ENCODE measurements around the gene CSMD2.

The CSMD2 gene

GRCh38 chr1:33667386-33668282 is 497.4 kb downstream of the CSMD2 start:
- Histone ChIP-seq H3K4ac (ENCODE audit: low read depth in 1 of 2, low read length in 2 of 2) (no peak overlapping the region), H3K4me1 (ENCODE audit: control insufficient read depth, insufficient read depth, low read depth, low read length) (no peaks in the 10 kb centered on the region), H3K9me3 (ENCODE audit: control insufficient read depth, low read length) (no peaks in the 10 kb centered on the region), H3K27me3 (ENCODE audit: control insufficient read depth in 1 of 2, insufficient read depth in 1 of 2, low read length in 2 of 2) (no peaks in the 10 kb centered on the region), H4K91ac (ENCODE audit: low read length) (no peak overlapping the region), H3K18ac (ENCODE audit: low read depth in 1 of 2, low read length in 2 of 2) (no peak overlapping the region), H2AK5ac (ENCODE audit: low read length, severe bottlenecking) (no peak overlapping the region), H3K79me1 (replicated peaks; ENCODE audit: low read length, poor library complexity, severe bottlenecking) (no peaks in the 10 kb centered on the region), H3K14ac (ENCODE audit: low read length in 2 of 2) (no peak overlapping the region), H2BK12ac (ENCODE audit: low read length in 2 of 2) (no peak overlapping the region), H3K23ac (ENCODE audit: low read length in 2 of 2) (no peak overlapping the region), H3K36me3 (ENCODE audit: control insufficient read depth in 1 of 2, insufficient read depth in 2 of 2, low read depth in 1 of 2, low read length in 2 of 2) (peaks cover 0 to 11% of the 10 kb centered on the region in 2 experiments), H2BK15ac (ENCODE audit: low read depth, poor library complexity, severe bottlenecking) (no peak overlapping the region), H4K8ac (ENCODE audit: low read length) (no peak overlapping the region), H3K27ac (ENCODE audit: low read length, poor library complexity, severe bottlenecking) (no peak overlapping the region), H2BK5ac (ENCODE audit: low read depth, low read length, poor library complexity, severe bottlenecking) (no peak overlapping the region), H2AFZ (ENCODE audit: low read depth, low read length) (no peak overlapping the region), H3K4me2 (ENCODE audit: low read length, poor library complexity, severe bottlenecking) (no peak overlapping the region), H2BK120ac (ENCODE audit: low read depth, low read length) (no peak overlapping the region), H3K9ac (ENCODE audit: low read length) (no peak overlapping the region), H3K4me3 (ENCODE audit: insufficient read depth in 1 of 2, low read depth in 1 of 2, low read length in 2 of 2) (no peak overlapping the region)
- WGBS: 82% methylated on average over 14 of the region's 14 CpGs
- DNase-seq: no peak

- no peak overlapping the region for H3K4me3 ChIP-seq (ENCODE audit: insufficient read depth in 1 of 2, low read depth in 1 of 2, low read length in 2 of 2)
- H3K9ac ChIP-seq (ENCODE audit: low read length): no peak overlapping the region
- no peak overlapping the region for H3K4me2 ChIP-seq (ENCODE audit: low read length, poor library complexity, severe bottlenecking)
- H3K36me3 ChIP-seq (ENCODE audit: control insufficient read depth in 1 of 2, insufficient read depth in 2 of 2, low read depth in 1 of 2, low read length in 2 of 2): peaks cover 0 to 20% of the 10 kb centered on the region in 2 experiments
- no peaks in the 10 kb centered on the region for H3K4me1 ChIP-seq (ENCODE audit: control insufficient read depth, insufficient read depth, low read depth, low read length)
- no peak overlapping the region for H3K4ac ChIP-seq (ENCODE audit: low read depth in 1 of 2, low read length in 2 of 2)
- no peak overlapping the region for H3K23ac ChIP-seq (ENCODE audit: low read length in 2 of 2)
- no peaks in the 10 kb centered on the region for H3K27me3 ChIP-seq (ENCODE audit: control insufficient read depth in 1 of 2, insufficient read depth in 1 of 2, low read length in 2 of 2)
- H3K9me3 ChIP-seq (ENCODE audit: control insufficient read depth, low read length): no peaks in the 10 kb centered on the region
- no peak overlapping the region for H2BK12ac ChIP-seq (ENCODE audit: low read length in 2 of 2)
- DNase-seq: no peak
- no peak overlapping the region for H3K14ac ChIP-seq (ENCODE audit: low read length in 2 of 2)
- no peak overlapping the region for H4K8ac ChIP-seq (ENCODE audit: low read length)
- H2BK15ac ChIP-seq (ENCODE audit: low read depth, poor library complexity, severe bottlenecking): no peak overlapping the region
- no peak overlapping the region for H4K91ac ChIP-seq (ENCODE audit: low read length)
- H3K27ac ChIP-seq (ENCODE audit: low read length, poor library complexity, severe bottlenecking): no peak overlapping the region
- H2BK120ac ChIP-seq (ENCODE audit: low read depth, low read length): no peak overlapping the region
- H2BK5ac ChIP-seq (ENCODE audit: low read depth, low read length, poor library complexity, severe bottlenecking): no peak overlapping the region
- H3K18ac ChIP-seq (ENCODE audit: low read depth in 1 of 2, low read length in 2 of 2): no peak overlapping the region
- H3K79me1 ChIP-seq (replicated peaks; ENCODE audit: low read length, poor library complexity, severe bottlenecking): no peaks in the 10 kb centered on the region
- 76% methylated on average over 5 of the region's 5 CpGs for WGBS
- H2AK5ac ChIP-seq (ENCODE audit: low read length, severe bottlenecking): no peak overlapping the region
- no peak overlapping the region for H2AFZ ChIP-seq (ENCODE audit: low read depth, low read length)
Observed at GRCh38 chr1:33666616-33667015, 498.4 kb downstream of the CSMD2 start.

GRCh38 chr1:33661811-33662454 is 503.1 kb downstream of the CSMD2 start:
- Histone ChIP-seq H2BK12ac (ENCODE audit: low read length in 2 of 2) (no peak overlapping the region), H2AFZ (ENCODE audit: low read depth, low read length) (no peak overlapping the region), H3K9ac (ENCODE audit: low read length) (no peak overlapping the region), H3K36me3 (ENCODE audit: control insufficient read depth in 1 of 2, insufficient read depth in 2 of 2, low read depth in 1 of 2, low read length in 2 of 2) (peaks cover 0 to 24% of the 10 kb centered on the region in 2 experiments), H3K4me1 (ENCODE audit: control insufficient read depth, insufficient read depth, low read depth, low read length) (no peaks in the 10 kb centered on the region), H2BK15ac (ENCODE audit: low read depth, poor library complexity, severe bottlenecking) (no peak overlapping the region), H3K9me3 (ENCODE audit: control insufficient read depth, low read length) (no peaks in the 10 kb centered on the region), H3K23ac (ENCODE audit: low read length in 2 of 2) (no peak overlapping the region), H2BK120ac (ENCODE audit: low read depth, low read length) (no peak overlapping the region), H4K91ac (ENCODE audit: low read length) (peak overlapping the region; percentile 46), H3K27ac (ENCODE audit: low read length, poor library complexity, severe bottlenecking) (no peak overlapping the region), H3K4me3 (ENCODE audit: insufficient read depth in 1 of 2, low read depth in 1 of 2, low read length in 2 of 2) (no peak overlapping the region), H3K14ac (ENCODE audit: low read length in 2 of 2) (no peak overlapping the region), H3K18ac (ENCODE audit: low read depth in 1 of 2, low read length in 2 of 2) (no peak overlapping the region), H3K79me1 (replicated peaks; ENCODE audit: low read length, poor library complexity, severe bottlenecking) (no peaks in the 10 kb centered on the region), H3K4ac (ENCODE audit: low read depth in 1 of 2, low read length in 2 of 2) (no peak overlapping the region), H3K27me3 (ENCODE audit: control insufficient read depth in 1 of 2, insufficient read depth in 1 of 2, low read length in 2 of 2) (no peaks in the 10 kb centered on the region), H2BK5ac (ENCODE audit: low read depth, low read length, poor library complexity, severe bottlenecking) (no peak overlapping the region), H4K8ac (ENCODE audit: low read length) (no peak overlapping the region), H2AK5ac (ENCODE audit: low read length, severe bottlenecking) (no peak overlapping the region), H3K4me2 (ENCODE audit: low read length, poor library complexity, severe bottlenecking) (no peak overlapping the region)
- no peak for DNase-seq
- 60% methylated on average over 4 of the region's 6 CpGs for WGBS

DNA sequence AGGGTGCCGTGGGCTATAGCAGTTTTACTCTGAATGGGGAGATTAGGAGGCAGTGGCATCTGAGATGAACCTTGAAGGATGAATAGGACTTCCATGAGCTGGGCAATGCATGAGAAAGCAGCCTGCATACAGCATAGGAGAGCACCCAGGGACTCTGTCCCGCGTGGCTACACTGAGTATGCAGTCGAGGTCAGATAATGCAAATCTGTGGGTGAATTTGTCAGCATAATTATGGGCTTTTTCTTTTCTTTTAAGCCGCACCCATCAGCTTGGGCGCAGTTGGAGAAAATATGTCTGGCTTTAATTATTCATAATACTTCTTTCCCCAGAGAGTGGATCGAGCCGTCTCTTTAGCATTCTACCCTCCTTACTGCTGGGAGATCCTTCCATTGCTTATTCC is 504.1 kb downstream of the CSMD2 start:
- Histone ChIP-seq H2BK5ac (ENCODE audit: low read depth, low read length, poor library complexity, severe bottlenecking) (no peak overlapping the region), H3K79me1 (replicated peaks; ENCODE audit: low read length, poor library complexity, severe bottlenecking) (no peaks in the 10 kb centered on the region), H3K14ac (ENCODE audit: low read length in 2 of 2) (no peak overlapping the region), H3K27ac (ENCODE audit: low read length, poor library complexity, severe bottlenecking) (no peak overlapping the region), H3K4me2 (ENCODE audit: low read length, poor library complexity, severe bottlenecking) (no peak overlapping the region), H2BK15ac (ENCODE audit: low read depth, poor library complexity, severe bottlenecking) (no peak overlapping the region), H3K27me3 (ENCODE audit: control insufficient read depth in 1 of 2, insufficient read depth in 1 of 2, low read length in 2 of 2) (no peaks in the 10 kb centered on the region), H3K9me3 (ENCODE audit: control insufficient read depth, low read length) (no peaks in the 10 kb centered on the region), H3K4me1 (ENCODE audit: control insufficient read depth, insufficient read depth, low read depth, low read length) (no peaks in the 10 kb centered on the region), H3K4ac (ENCODE audit: low read depth in 1 of 2, low read length in 2 of 2) (no peak overlapping the region), H3K23ac (ENCODE audit: low read length in 2 of 2) (no peak overlapping the region), H3K9ac (ENCODE audit: low read length) (no peak overlapping the region), H3K4me3 (ENCODE audit: insufficient read depth in 1 of 2, low read depth in 1 of 2, low read length in 2 of 2) (no peak overlapping the region), H2AFZ (ENCODE audit: low read depth, low read length) (no peak overlapping the region), H3K18ac (ENCODE audit: low read depth in 1 of 2, low read length in 2 of 2) (no peak overlapping the region), H3K36me3 (ENCODE audit: control insufficient read depth in 1 of 2, insufficient read depth in 2 of 2, low read depth in 1 of 2, low read length in 2 of 2) (peaks cover 0 to 32% of the 10 kb centered on the region in 2 experiments), H2BK12ac (ENCODE audit: low read length in 2 of 2) (no peak overlapping the region), H2AK5ac (ENCODE audit: low read length, severe bottlenecking) (no peak overlapping the region), H4K91ac (ENCODE audit: low read length) (no peak overlapping the region), H2BK120ac (ENCODE audit: low read depth, low read length) (no peak overlapping the region), H4K8ac (ENCODE audit: low read length) (no peak overlapping the region)
- DNase-seq: no peak
- WGBS: 81% methylated on average over 6 of the region's 8 CpGs
